Thoracic aorta (tissue), 2 donors: Measurements from ENCODE around the gene MPST. TPM values are rescaled to one million over a fixed set of nuclear protein-coding genes. Genes with fewer than 3 reads are reported as not detected.

Source experiments
- ATAC-seq: fragments of 150-250 bp; one replicate; pipeline ENCODE4 v1.8.0; 2017; ENCODE audit warnings: low read depth; ENCODE audit not compliant: insufficient number of reproducible peaks, low FRiP score
- DNase-seq: peaks from one replicate; pipeline ENCODE4 v3.0.0-alpha.2; 2020; ENCODE audit warnings: low spot score
- H3K27ac ChIP-seq, 2 donors: fragments of 200-600 bp; sonication (generic); 1 replicate in 1 of 2; 2 replicates in 1 of 2; pipeline ENCODE4 v1.5.1; 2016; ENCODE audit warnings: mild to moderate bottlenecking in 2 of 2, moderate library complexity in 2 of 2
- H3K27me3 ChIP-seq: fragments of 200-600 bp; sonication (generic); replicated peaks from 2 replicates; pipeline ENCODE4 v1.6.0; 2016; ENCODE audit warnings: mild to moderate bottlenecking; ENCODE audit not compliant: insufficient read depth
- H3K36me3 ChIP-seq: fragments of 200-600 bp; sonication (generic); one replicate; pipeline ENCODE4 v1.5.1; 2016
- H3K4me1 ChIP-seq, 2 donors: fragments of 200-600 bp; sonication (generic); 1 replicate in 1 of 2; 2 replicates in 1 of 2; pipeline versions ENCODE4 v1.5.1 to v1.6.0; 2016; ENCODE audit warnings: low read depth in 2 of 2, mild to moderate bottlenecking in 1 of 2; ENCODE audit not compliant: control insufficient read depth in 1 of 2
- H3K4me3 ChIP-seq: fragments of 200-600 bp; sonication (generic); 2 replicates; pipeline ENCODE4 v1.5.1; 2016; ENCODE audit warnings: mild to moderate bottlenecking
- H3K9me3 ChIP-seq: fragments of 200-600 bp; sonication (generic); 2 replicates; pipeline ENCODE4 v1.5.1; 2016
- total RNA-seq, 2 donors: library from RNA; depleted of rRNA; stranded (reverse); fragments of >200 nt; gene quantifications; one replicate each; pipeline versions ENCODE4 v1.1.0 to v1.2.3, GENCODE V29; 2016
- TF ChIP-seq, protein P1 (sequence below): fragments of 200-600 bp; sonication (generic); IDR thresholded peaks from one replicate; pipeline ENCODE4 v1.5.1; 2019; ENCODE audit warnings: antibody characterized with exemption

MPST gene
- total RNA-seq, 2 donors from 2014 or later = 70.1 to 108 TPM

GRCh38 chr22:37018086-37018814 lies 1.3 kb upstream of the MPST start:
- DNase-seq = no peak
- Histone ChIP-seq H3K9me3 (no peaks in the 10 kb centered on the region), H3K4me3 (peak overlapping the region; percentile 90), H3K36me3 (no peaks in the 10 kb centered on the region), H3K27me3 (no peaks in the 10 kb centered on the region), H3K4me1 (peaks cover 26 to 45% of the 10 kb centered on the region in 2 donors), H3K27ac (peak overlapping the region in 1 of 2 donors; percentile 86)
- ATAC-seq = no peak
- TF ChIP-seq, protein P1, sequence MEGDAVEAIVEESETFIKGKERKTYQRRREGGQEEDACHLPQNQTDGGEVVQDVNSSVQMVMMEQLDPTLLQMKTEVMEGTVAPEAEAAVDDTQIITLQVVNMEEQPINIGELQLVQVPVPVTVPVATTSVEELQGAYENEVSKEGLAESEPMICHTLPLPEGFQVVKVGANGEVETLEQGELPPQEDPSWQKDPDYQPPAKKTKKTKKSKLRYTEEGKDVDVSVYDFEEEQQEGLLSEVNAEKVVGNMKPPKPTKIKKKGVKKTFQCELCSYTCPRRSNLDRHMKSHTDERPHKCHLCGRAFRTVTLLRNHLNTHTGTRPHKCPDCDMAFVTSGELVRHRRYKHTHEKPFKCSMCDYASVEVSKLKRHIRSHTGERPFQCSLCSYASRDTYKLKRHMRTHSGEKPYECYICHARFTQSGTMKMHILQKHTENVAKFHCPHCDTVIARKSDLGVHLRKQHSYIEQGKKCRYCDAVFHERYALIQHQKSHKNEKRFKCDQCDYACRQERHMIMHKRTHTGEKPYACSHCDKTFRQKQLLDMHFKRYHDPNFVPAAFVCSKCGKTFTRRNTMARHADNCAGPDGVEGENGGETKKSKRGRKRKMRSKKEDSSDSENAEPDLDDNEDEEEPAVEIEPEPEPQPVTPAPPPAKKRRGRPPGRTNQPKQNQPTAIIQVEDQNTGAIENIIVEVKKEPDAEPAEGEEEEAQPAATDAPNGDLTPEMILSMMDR = no peak

DNA sequence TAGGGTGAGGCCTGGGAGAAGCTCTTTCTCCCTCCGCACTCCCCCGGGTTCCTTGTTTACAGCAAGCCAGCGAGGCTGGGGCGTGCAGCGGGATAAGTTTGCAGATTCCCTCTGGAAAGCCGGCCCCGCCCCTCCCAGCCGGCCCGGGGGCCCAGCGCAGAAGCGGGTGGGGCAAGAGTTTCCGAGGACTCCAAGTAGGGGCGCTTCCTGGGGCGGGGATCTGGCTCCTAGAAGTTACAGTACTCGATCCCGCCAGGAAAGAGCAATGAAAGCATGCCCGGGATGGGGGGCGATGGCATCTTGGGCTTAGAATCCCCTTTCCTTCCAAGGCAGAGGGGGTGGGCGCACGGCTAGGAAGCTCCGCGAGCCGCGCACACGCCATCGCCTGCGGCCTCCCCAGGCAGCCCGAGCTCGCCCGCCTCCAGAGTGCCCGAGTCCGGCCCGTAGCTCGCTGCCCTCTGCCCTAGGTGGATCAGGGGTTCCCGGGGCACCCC lies 680 bp upstream of the MPST start:
- Histone ChIP-seq H3K4me1 (peaks cover 26 to 45% of the 10 kb centered on the region in 2 donors), H3K27me3 (no peaks in the 10 kb centered on the region), H3K4me3 (peak overlapping the region; percentile 90), H3K9me3 (no peaks in the 10 kb centered on the region), H3K27ac (peak overlapping the region; percentile 86 to 88), H3K36me3 (no peaks in the 10 kb centered on the region)
- TF ChIP-seq, protein P1 = no peak
- DNase-seq (no peak), ATAC-seq (no peak)

DNA sequence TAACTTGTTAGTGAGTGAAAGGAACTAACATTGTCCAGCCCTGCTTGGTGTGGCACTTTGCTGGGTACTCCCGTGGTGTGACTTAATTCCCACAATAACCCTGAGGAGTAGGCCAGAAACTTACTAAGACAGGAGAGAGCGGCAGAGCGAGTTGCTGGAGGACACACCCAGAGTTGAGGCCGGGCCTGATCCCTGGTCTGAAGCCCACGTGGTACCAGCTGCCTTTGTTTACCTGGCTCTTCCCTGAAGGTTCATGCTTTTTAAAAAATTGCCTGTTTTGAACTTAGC lies 594 bp downstream of the MPST start:
- ATAC-seq (no peak), DNase-seq (no peak)
- no peaks in the 10 kb centered on the region for H3K9me3 ChIP-seq
- peaks cover 12% of the 10 kb centered on the region for H3K36me3 ChIP-seq
- peaks cover 26 to 45% of the 10 kb centered on the region in 2 donors for H3K4me1 ChIP-seq
- TF ChIP-seq, protein P1 = no peak
- peak overlapping the region; percentile 90 for H3K4me3 ChIP-seq
- peak overlapping the region; percentile 88 to 89 for H3K27ac ChIP-seq
- no peaks in the 10 kb centered on the region for H3K27me3 ChIP-seq

DNA sequence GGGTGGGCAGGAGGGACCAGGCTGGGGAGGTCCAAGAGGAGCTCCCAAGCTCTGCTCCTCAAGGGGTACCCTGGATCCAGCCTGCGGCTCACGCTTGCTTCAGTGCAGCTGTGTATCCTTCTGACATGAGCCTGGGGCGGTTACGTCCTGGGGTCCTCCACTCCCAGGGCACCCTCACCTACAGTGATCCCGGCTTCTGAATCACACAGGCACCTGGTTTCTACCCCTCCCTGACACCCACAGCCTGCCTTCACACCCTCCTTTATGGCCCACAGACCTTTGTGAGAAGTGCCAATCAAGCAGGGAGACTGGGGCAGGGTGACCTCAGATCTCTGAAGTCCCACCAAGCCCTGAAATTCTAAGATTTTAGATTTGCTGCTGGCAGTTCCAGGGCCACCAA lies 1.5 kb downstream of the MPST start:
- Histone ChIP-seq H3K27ac (no peak overlapping the region), H3K27me3 (no peaks in the 10 kb centered on the region), H3K4me3 (peak overlapping the region; percentile 90), H3K9me3 (no peaks in the 10 kb centered on the region), H3K4me1 (peaks cover 26 to 45% of the 10 kb centered on the region in 2 donors), H3K36me3 (peaks cover 19% of the 10 kb centered on the region)
- ATAC-seq (no peak), DNase-seq (no peak)
- TF ChIP-seq, protein P1 = no peak

DNA sequence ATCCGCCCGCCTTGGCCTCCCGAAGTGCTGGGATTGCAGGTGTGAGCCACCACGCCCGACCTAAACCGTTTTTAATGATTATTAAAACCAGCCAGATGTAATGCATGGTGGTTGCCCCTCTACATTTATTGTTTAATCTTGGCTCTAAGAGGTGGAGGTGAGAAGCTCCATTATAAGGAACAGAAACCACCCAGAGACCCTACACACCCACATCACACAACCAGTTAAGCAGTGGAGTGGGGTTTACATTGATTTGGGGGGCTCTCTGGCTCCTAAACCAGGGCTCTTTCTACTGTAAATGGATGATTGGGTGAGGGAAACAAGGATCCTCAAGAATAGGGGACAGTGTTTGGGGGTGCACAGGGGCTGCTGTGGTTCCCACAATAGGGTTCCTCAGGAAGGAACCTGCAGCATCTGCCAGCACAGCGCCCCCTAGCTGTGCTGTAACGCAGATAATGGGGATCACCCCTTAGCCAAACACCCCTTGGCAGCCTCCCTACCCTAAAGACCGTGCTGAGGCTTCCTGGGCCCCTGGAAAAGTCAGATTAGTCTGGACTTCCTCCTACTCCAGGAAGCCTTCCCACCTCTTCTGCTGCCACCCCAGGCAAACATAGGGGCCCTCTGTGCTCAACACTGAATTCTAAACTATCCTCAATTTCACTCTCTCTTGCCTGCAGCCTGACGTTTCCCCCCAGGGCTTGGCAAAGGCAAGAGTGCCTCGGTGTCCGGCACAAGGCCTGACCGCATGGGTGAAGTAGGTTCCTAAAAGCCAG lies 2.4 kb downstream of the MPST start:
- Histone ChIP-seq H3K4me1 (peaks cover 26 to 45% of the 10 kb centered on the region in 2 donors), H3K4me3 (no peak overlapping the region), H3K27ac (no peak overlapping the region), H3K27me3 (no peaks in the 10 kb centered on the region), H3K36me3 (peaks cover 27% of the 10 kb centered on the region), H3K9me3 (no peaks in the 10 kb centered on the region)
- ATAC-seq (no peak), DNase-seq (no peak)
- TF ChIP-seq, protein P1 = peak; percentile 57
